ENCODE results near the gene PEMT. TPM values are rescaled to one million over a fixed set of nuclear protein-coding genes. Genes with fewer than 3 reads are reported as not detected.

PEMT gene
- polyA plus RNA-seq, 1 donor: 24.2 TPM

- DNase-seq (ENCODE audit: low read depth): no peak
Observed at GRCh38 chr17:17605083-17605728, 13.7 kb upstream of the PEMT start.

DNA sequence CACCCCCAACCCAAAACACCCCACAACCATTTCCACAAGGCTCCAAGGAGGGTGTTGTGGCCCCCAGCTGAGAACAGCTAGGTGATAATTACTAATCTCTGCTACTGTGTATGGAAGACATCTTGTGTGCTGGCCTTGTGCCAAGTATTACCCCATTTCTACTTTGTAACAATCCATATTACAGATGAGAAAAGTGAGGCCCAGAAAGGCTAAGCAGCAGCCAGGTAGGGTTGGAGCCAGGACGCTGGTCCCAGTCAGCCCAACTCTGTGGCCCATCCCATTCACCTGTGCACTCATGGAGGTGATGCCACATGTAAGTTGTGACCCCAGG lies 12.4 kb upstream of the PEMT start:
- no peak for DNase-seq (ENCODE audit: low read depth)

DNA sequence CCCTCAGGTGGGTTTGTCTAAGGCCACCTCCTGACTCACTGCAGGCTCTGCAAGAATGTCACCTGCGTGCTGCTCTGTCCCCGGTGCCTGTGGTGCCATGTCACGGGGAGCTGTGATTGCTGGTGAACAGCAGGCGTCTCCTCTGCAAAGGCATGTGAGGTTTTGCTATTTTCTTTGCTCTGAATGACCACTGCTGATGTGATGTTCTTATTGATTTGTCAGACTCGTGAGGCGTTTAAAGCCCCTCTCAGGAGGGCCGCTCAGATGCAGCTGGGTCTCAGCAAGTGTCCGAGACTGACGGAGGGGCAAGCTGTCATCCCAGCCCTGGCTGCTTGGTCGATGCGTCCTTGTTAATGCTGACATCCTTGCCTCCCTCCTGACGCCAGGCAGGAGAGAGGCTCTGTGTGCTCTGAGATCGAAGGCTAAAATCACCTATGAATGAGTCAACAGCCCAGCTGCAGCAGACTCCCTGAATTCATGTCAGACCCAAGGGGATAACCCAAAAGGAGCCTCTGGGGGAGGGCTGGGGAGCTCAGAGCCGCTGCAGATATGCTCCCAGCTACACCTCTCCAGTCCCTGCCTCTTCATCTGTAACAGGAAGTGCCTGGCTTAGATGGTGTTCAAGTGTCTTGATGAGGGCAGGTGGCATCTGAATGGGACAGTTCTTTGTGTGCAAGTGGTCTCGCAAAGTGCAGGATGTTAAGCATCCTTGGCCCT lies 11.8 kb upstream of the PEMT start:
- DNase-seq (ENCODE audit: low read depth): no peak

DNA sequence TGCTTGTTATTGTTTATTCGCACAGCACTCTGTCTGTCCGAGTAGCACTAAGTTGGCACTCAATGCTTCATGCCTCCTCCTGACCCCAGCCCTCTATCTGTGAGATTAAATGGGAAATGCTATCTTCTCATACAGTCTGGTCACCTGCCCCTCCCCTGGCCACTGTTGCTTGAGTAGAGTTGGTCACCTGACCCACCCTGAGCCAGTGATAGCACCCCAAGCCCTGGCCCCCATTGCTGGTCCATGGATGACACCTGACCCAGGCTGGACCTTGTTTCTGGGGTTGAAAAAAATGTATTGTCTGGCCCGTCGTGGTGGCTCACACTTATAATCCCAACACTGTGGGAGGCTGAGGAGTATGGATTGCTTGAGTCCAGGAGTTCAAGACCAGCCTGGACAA lies 8.5 kb upstream of the PEMT start:
- DNase-seq (ENCODE audit: low read depth): no peak

DNA sequence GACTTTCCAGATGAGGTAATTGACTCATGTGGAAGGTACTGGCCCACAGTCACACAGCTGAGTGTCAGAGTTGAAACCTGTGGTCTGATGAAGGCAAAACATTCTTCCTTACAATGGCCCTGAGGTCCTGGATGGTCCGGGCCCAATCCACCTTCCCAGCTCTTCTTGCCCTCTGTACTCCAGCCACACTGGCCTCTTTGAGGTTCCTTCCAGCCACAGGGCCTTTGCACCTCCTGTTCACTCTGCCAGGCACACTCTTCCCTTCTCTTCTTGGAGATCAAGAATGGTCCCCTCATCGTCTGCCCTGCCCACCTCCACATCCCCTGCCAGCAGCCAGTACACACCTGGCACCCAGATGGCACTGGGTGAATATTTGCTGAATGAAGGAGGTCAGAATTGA lies 6.5 kb upstream of the PEMT start:
- DNase-seq (ENCODE audit: low read depth): no peak

GRCh38 chr17:17595755-17596154 lies 4.2 kb upstream of the PEMT start:
- DNase-seq (ENCODE audit: low read depth): no peak

DNA sequence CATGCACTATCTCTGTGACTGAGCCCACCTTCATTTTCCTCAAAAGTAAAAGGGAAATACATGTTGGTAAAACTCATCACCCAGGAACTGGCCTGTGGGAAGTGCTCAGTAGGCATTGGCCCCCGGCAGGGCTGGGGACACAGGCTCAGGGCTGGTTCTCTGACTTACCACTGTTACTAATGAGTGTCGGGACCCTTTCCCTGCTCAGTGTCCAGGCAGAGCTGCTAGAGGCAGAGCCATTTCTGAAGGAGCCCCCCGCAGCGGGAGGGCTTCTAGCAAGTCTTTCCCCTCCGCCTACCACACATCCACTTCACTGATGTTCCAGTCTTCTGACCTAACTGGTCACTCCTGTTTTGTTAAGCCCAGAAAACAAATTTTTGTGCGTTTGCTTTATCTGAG lies 1.7 kb upstream of the PEMT start:
- no peak for DNase-seq (ENCODE audit: low read depth)

DNA sequence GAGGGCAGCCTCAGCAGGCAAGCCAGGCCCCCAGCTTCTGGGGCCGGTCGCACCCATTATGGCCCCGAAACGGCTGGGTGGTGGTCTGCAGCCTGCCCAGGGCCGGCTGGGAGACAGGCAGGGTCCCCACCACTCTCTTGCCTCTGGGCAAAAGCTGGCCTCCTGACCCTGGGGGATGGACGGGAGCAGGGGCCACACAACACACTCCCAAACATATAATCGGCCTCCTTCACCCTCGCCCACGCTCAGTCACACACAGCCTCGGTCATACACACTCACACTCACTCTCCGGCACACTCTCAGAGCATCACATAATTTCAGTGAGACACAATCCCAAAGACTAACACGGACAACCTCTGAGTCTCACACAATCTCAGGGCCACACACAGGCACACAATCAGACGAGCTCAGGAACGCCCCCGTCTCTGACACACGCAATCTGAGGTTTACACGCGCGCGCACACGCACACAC lies 589 bp downstream of the PEMT start:
- DNase-seq (ENCODE audit: low read depth): no peak

DNA sequence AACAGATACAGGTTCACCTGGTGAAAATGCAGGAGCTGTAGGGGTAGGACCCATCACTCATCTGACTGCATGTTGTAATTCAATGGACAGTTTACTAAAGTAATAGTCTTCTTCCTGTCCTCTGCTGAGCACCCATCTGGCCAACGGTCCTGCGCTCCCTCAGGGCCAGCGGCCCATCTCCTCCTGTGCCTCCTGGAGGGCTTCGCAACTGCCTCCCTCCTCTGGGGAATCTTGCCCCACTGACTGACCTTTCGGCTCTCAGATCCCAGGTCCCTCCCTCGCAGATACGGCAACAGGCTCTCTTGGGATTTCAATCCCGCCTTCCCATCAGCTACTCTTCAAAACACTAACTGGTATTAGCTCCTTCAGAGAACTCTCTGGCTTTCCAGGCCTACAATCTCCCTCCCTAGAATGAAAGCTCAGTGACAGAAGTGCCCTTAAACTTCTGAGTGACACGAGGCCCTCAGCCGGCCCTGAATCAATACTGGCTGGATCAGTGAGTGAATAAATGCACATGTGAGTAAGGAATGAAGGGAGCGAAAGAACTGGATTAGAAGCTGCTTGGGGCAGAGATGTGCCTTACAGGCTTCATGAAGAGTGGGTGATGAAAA lies 1.3 kb downstream of the PEMT start:
- no peak for DNase-seq (ENCODE audit: low read depth)

DNA sequence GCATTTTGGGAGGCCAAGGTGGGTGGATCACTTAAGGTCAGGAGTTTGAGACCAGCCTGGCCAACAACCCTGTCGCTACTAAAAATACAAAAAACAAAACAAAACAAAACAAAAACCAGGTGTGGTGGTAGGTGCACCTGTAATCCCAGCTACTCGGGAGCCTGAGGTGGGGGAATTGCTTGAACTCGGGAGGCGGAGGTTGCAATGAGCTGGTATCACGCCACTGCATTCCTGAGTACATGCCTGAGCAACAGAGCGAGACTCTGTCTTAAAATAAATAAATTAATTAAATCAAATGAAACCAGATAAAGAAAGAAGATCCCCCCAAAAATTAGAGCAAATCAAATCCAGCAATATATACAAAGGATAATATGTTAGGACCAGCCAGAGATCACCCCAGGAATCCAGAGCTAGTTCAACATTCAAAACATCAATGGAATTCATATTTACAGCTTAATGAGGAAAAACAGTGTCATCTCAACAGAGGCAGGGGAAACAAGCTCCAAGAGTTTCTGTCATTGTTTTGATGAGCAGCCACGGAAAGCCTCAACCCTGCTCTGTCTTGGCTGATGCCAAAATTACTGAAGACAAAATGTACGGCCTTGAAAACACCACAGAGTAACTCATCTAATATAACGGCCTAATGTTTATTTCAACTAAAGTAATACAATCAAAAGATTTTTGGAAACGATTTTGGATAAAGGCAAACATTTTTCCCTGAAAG lies 3.7 kb downstream of the PEMT start:
- DNase-seq (ENCODE audit: low read depth): no peak

DNA sequence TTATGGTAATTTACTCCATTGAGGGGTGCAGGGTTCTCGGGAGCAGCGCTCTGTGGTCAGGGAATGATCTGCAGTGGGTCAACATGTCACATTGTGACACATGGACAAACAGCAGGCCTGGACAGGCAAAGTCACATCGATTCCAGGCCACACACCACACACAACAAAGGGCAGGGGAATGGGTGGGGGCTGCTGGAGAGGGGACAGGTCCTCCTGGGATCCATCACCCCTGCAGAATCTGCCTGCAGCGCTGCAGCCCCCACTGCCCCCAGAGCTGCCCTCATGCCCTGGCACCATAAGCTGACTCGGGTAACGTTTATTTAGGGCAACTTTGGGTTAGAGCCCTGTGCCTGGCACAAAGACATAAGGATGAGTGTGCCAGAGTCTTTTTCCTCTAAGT lies 9.1 kb downstream of the PEMT start:
- DNase-seq (ENCODE audit: low read depth): no peak

DNA sequence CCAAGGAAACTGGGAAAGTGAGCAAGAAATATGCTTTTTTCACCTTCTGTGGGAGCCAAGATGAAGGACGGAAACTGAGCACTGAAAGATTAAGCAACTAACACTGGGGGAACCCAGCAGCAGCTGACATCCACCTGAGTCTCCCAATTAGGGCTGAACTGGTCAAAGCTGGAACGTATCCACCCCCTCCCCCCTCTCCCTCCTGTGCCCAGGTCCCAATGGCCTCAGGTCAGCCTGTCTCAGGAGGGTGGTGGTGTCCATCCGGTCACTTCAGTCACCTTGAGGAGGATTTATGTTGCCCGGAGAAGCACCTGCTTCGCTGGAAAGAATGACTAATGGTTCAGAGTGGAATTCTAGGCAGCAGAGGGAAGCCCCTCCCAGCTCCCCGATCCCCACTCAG lies 10.0 kb downstream of the PEMT start:
- no peak for DNase-seq (ENCODE audit: low read depth)

- no peak for DNase-seq (ENCODE audit: low read depth)
Observed at GRCh38 chr17:17580662-17581470, 10.6 kb downstream of the PEMT start.

DNA sequence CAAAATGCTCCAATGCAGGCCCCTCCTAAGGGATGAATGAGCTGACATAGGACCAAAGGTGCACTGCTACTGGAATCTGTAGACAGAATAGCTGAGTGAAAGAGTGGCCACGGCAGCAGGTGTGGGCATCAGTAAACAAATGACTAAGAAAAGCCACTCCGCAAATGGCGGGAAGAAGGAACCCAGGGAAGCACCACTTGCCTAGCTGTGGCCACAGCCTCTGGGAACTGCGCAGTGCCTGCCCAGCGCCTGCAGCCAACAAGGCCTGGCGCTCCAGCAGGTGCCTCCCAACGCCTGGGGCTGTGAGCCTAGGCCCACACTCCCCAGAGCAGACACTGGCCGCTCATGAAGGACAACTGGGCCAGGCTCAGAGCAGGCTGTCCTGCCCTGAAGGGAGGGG lies 11.8 kb downstream of the PEMT start:
- no peak for DNase-seq (ENCODE audit: low read depth)

DNA sequence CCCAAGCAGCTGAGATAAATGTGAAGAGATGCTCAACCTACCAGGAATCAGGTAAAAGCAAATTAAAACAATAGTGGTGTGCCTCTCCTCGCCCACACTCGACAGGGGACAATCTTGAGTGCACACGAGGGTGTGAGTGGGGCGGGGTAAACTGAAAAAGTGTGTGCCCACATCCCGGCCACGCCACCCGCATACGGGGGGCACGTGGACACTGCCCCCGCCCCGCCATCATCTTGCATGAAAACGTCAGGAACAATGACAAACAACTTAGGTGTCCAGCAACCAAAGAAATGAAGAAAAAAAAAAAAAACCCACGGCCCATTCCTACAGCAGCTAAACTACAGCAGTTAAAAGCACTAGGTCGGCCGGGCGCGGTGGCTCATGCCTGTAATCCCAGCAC lies 14.1 kb downstream of the PEMT start:
- no peak for DNase-seq (ENCODE audit: low read depth)

DNA sequence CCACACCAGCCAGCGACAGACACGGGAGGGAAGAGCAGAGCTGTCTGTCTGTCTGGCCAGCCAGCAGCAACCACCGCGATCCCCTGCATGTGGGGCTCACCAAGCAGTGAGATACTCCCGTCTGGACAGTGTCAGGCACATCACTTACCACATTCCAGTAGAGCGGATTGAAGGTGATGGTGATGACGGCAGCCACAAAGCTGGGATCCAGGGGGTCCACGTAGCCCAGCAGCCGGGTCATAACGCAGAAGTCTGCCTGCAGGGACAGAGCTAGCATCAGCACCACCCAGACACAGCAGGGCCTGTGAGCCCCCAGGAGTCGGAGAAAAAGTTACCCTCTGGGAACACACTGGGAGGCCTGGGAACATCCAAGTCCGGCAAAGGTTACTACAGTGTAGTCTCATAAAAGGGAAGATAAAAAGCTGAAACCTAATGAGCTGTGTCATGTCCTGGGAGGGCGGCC lies 14.7 kb downstream of the PEMT start:
- DNase-seq (ENCODE audit: low read depth): no peak

DNA sequence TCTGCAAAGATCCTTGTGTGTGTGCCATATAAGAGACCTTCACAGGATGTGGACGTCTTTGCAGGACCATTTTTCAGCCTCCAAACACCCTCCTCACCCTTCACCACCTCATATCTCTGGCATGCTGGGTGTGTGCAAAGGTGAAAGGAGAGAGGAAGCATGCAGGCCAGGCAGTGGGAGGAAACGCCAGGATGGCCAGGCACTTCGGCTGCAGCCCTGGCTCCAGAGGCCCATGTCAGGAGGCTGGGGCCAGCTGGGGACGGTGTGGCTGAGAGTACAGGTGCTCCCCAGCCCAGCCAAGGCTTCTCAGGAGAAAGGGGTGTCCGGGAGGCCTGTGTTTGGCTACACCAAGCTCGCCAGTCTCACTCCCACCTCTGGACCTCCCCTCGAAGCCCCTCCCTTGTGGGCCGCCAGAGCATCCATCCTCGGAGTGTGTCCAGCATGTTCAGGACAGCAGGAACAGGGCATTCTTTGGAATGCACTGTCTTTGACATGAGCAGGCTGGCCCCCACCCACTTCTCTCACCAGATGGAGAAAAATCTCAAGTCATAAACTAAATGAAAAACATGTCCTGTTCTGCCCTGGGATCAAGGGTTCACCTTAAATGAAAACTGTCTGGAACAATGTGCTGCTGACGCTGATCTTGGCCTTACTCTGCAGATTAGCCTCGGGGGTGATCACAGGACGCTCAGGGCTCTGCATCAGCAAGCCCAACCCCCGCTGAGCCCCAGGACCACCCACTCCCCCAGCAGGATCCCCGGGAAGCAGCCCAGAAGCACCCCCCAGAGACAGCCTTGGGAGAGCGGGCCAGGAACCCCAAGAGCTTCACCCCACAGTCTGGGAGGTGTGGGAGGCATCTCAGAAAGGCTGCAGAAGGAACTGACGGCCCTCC lies 15.9 kb downstream of the PEMT start:
- no peak for DNase-seq (ENCODE audit: low read depth)

DNA sequence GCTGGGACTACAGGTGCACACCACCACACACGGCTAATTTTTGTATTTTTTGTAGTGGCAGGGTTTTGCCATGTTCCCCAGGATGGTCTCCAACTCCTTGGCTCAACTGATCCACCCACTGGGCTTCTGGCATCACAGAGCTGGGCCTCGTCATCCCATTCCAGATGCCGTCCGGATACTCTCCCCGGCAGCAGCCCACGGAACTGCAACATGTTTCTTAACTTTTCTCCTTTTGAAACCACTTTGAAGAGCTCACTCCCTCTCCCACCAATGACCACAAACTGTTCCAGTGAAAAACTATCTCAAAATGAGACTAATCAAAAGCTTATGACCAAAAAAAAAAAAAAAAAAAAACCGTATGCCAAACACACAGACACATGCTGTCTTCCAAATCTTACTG lies 17.6 kb downstream of the PEMT start:
- DNase-seq (ENCODE audit: low read depth): no peak

DNA sequence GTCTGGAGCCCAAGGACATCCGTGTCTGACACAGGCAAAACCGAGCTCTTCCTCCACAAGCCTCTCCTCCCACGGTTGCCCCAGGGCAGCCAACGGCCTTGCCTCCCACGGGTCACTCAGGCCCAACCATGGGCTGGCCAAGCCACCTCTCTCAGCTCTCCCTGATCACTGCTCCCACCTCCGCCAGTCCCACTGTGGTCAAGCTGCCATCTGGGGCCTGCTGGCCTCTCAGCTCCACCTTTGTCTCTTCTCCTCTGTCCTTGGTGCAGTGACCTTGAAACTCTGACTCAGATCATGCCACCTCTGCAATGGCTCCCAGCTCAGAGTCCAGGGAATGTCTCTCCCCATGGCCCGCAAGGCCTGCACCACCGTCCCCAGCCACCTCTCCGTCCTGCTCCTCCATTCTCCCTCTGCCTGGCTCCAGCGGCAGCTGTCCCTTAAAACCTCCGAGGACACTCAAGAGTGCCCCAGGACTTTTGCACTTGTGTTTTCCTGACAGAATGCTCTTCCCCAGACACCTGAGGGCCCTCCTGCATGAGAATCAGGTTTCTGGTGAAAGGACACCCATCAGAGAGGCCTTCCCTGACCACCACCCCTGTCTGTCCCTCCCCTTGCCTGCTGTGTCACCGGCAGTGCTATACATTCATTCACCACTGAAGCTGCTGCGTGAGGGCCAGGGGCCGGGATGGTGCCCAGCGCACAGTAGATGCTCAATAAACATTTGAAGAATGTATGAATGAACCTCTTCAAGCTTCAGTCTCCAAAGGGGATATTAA lies 19.3 kb downstream of the PEMT start:
- no peak for DNase-seq (ENCODE audit: low read depth)
